ENCODE measurements around the gene ASB10.

The ASB10 gene

GRCh38 chr7:151178831-151179230, 8.2 kb downstream of the ASB10 start:
- H3K27ac ChIP-seq (ENCODE audit: insufficient read depth in 1 of 2, low read depth in 1 of 2, low read length in 2 of 2, poor library complexity in 1 of 2, severe bottlenecking in 2 of 2), result no peak overlapping the region
- H3K4me1 ChIP-seq (ENCODE audit: control extremely low read depth in 1 of 4, control insufficient read depth in 4 of 4, insufficient read depth in 4 of 4, low read length in 3 of 4), result peaks cover 0 to 3% (median 0%) of the 10 kb centered on the region in 4 experiments
- no peak for DNase-seq
- H3K36me3 ChIP-seq (ENCODE audit: control insufficient read depth in 4 of 4, insufficient read depth in 4 of 4, low read length in 3 of 4), result no peaks in the 10 kb centered on the region
- H3K27me3 ChIP-seq (replicated peaks in 2 of 5; ENCODE audit: control insufficient read depth in 4 of 5, insufficient read depth in 5 of 5, low read length in 4 of 5), result peaks cover 0 to 27% (median 11%) of the 10 kb centered on the region in 5 experiments
- 85% methylated on average over 2 of the region's 2 CpGs for WGBS (ENCODE audit: insufficient coverage)
- ChIA-PET POLR2A (interaction anchor here (0.5 kb wide), 1 partner anchor 11 kb away, joined by 4 read pairs; no protein-coding TSS in a partner anchor), CTCF (interaction anchor here (0.7 to 1.6 kb wide), 7 partner anchors 9 to 125 kb away, joined by 3 to 6 read pairs (median 3); no protein-coding TSS in a partner anchor)
- peaks cover 0 to 10% (median 8%) of the 10 kb centered on the region in 5 experiments for H3K9me3 ChIP-seq (ENCODE audit: control extremely low read depth in 1 of 5, control insufficient read depth in 4 of 5, insufficient read depth in 2 of 5, low read depth in 1 of 5, low read length in 4 of 5)
- H3K4me3 ChIP-seq (ENCODE audit: control insufficient read depth in 1 of 7, extremely low read depth in 1 of 7, insufficient read depth in 4 of 7, low read depth in 2 of 7, low read length in 6 of 7), result no peak overlapping the region

GRCh38 chr7:151178236-151178635, 8.8 kb downstream of the ASB10 start:
- 94% methylated on average over 9 of the region's 9 CpGs for WGBS (ENCODE audit: insufficient coverage)
- Histone ChIP-seq H3K27ac (ENCODE audit: insufficient read depth in 1 of 2, low read depth in 1 of 2, low read length in 2 of 2, poor library complexity in 1 of 2, severe bottlenecking in 2 of 2) (no peak overlapping the region), H3K4me3 (ENCODE audit: control insufficient read depth in 1 of 7, extremely low read depth in 1 of 7, insufficient read depth in 4 of 7, low read depth in 2 of 7, low read length in 6 of 7) (no peak overlapping the region), H3K9me3 (ENCODE audit: control extremely low read depth in 1 of 5, control insufficient read depth in 4 of 5, insufficient read depth in 2 of 5, low read depth in 1 of 5, low read length in 4 of 5) (peaks cover 0 to 15% (median 13%) of the 10 kb centered on the region in 5 experiments), H3K4me1 (ENCODE audit: control extremely low read depth in 1 of 4, control insufficient read depth in 4 of 4, insufficient read depth in 4 of 4, low read length in 3 of 4) (peaks cover 0 to 3% (median 0%) of the 10 kb centered on the region in 4 experiments), H3K36me3 (ENCODE audit: control insufficient read depth in 4 of 4, insufficient read depth in 4 of 4, low read length in 3 of 4) (no peaks in the 10 kb centered on the region), H3K27me3 (replicated peaks in 2 of 5; ENCODE audit: control insufficient read depth in 4 of 5, insufficient read depth in 5 of 5, low read length in 4 of 5) (peaks cover 0 to 33% (median 11%) of the 10 kb centered on the region in 5 experiments)
- no peak for DNase-seq
- CTCF ChIA-PET, result interaction anchor here (1.1 to 1.6 kb wide), 3 partner anchors 9 to 58 kb away, joined by 3 to 6 read pairs (median 4); no protein-coding TSS in a partner anchor
- POLR2A ChIA-PET, result no interaction called here

- WGBS (ENCODE audit: insufficient coverage), result 83% methylated on average over 1 of the region's 1 CpG
- no peak overlapping the region for H3K4me3 ChIP-seq (ENCODE audit: control insufficient read depth in 1 of 7, extremely low read depth in 1 of 7, insufficient read depth in 4 of 7, low read depth in 2 of 7, low read length in 6 of 7)
- ChIA-PET POLR2A (no interaction called here), CTCF (interaction anchor here (0.8 to 1.3 kb wide), 5 partner anchors 8 to 126 kb away, joined by 3 read pairs; no protein-coding TSS in a partner anchor)
- no peak overlapping the region for H3K27ac ChIP-seq (ENCODE audit: insufficient read depth in 1 of 2, low read depth in 1 of 2, low read length in 2 of 2, poor library complexity in 1 of 2, severe bottlenecking in 2 of 2)
- no peaks in the 10 kb centered on the region for H3K36me3 ChIP-seq (ENCODE audit: control insufficient read depth in 4 of 4, insufficient read depth in 4 of 4, low read length in 3 of 4)
- H3K4me1 ChIP-seq (ENCODE audit: control extremely low read depth in 1 of 4, control insufficient read depth in 4 of 4, insufficient read depth in 4 of 4, low read length in 3 of 4), result peaks cover 0 to 3% (median 0%) of the 10 kb centered on the region in 4 experiments
- no peak for DNase-seq
- H3K27me3 ChIP-seq (replicated peaks in 2 of 5; ENCODE audit: control insufficient read depth in 4 of 5, insufficient read depth in 5 of 5, low read length in 4 of 5), result peaks cover 0 to 38% (median 12%) of the 10 kb centered on the region in 5 experiments
- H3K9me3 ChIP-seq (ENCODE audit: control extremely low read depth in 1 of 5, control insufficient read depth in 4 of 5, insufficient read depth in 2 of 5, low read depth in 1 of 5, low read length in 4 of 5), result peaks cover 0 to 18% (median 14%) of the 10 kb centered on the region in 5 experiments
Observed at GRCh38 chr7:151177310-151177709, 9.7 kb downstream of the ASB10 start.

GRCh38 chr7:151176401-151176800, 10.6 kb downstream of the ASB10 start:
- Histone ChIP-seq H3K36me3 (ENCODE audit: control insufficient read depth in 4 of 4, insufficient read depth in 4 of 4, low read length in 3 of 4) (no peaks in the 10 kb centered on the region), H3K4me3 (ENCODE audit: control insufficient read depth in 1 of 7, extremely low read depth in 1 of 7, insufficient read depth in 4 of 7, low read depth in 2 of 7, low read length in 6 of 7) (no peak overlapping the region), H3K27ac (ENCODE audit: insufficient read depth in 1 of 2, low read depth in 1 of 2, low read length in 2 of 2, poor library complexity in 1 of 2, severe bottlenecking in 2 of 2) (no peak overlapping the region), H3K27me3 (replicated peaks in 2 of 5; ENCODE audit: control insufficient read depth in 4 of 5, insufficient read depth in 5 of 5, low read length in 4 of 5) (peaks cover 0 to 40% (median 15%) of the 10 kb centered on the region in 5 experiments), H3K9me3 (ENCODE audit: control extremely low read depth in 1 of 5, control insufficient read depth in 4 of 5, insufficient read depth in 2 of 5, low read depth in 1 of 5, low read length in 4 of 5) (peaks cover 0 to 18% (median 14%) of the 10 kb centered on the region in 5 experiments), H3K4me1 (ENCODE audit: control extremely low read depth in 1 of 4, control insufficient read depth in 4 of 4, insufficient read depth in 4 of 4, low read length in 3 of 4) (peaks cover 0 to 3% (median 0%) of the 10 kb centered on the region in 4 experiments)
- ChIA-PET POLR2A (no interaction called here), CTCF (interaction anchor here (1.0 to 1.3 kb wide), 6 partner anchors 8 to 67 kb away, joined by 3 to 4 read pairs (median 3); no protein-coding TSS in a partner anchor)
- no peak for DNase-seq
- WGBS (ENCODE audit: insufficient coverage), result 91% methylated on average over 9 of the region's 9 CpGs

GRCh38 chr7:151175793-151176311, 11.2 kb downstream of the ASB10 start:
- peaks cover 0 to 46% (median 15%) of the 10 kb centered on the region in 5 experiments for H3K27me3 ChIP-seq (replicated peaks in 2 of 5; ENCODE audit: control insufficient read depth in 4 of 5, insufficient read depth in 5 of 5, low read length in 4 of 5)
- 85% methylated on average over 21 of the region's 23 CpGs for WGBS (ENCODE audit: insufficient coverage)
- DNase-seq, result no peak
- POLR2A ChIA-PET, result no interaction called here
- H3K36me3 ChIP-seq (ENCODE audit: control insufficient read depth in 4 of 4, insufficient read depth in 4 of 4, low read length in 3 of 4), result no peaks in the 10 kb centered on the region
- H3K4me3 ChIP-seq (ENCODE audit: control insufficient read depth in 1 of 7, extremely low read depth in 1 of 7, insufficient read depth in 4 of 7, low read depth in 2 of 7, low read length in 6 of 7), result no peak overlapping the region
- peaks cover 0 to 3% (median 0%) of the 10 kb centered on the region in 4 experiments for H3K4me1 ChIP-seq (ENCODE audit: control extremely low read depth in 1 of 4, control insufficient read depth in 4 of 4, insufficient read depth in 4 of 4, low read length in 3 of 4)
- peaks cover 0 to 18% (median 14%) of the 10 kb centered on the region in 5 experiments for H3K9me3 ChIP-seq (ENCODE audit: control extremely low read depth in 1 of 5, control insufficient read depth in 4 of 5, insufficient read depth in 2 of 5, low read depth in 1 of 5, low read length in 4 of 5)
- H3K27ac ChIP-seq (ENCODE audit: insufficient read depth in 1 of 2, low read depth in 1 of 2, low read length in 2 of 2, poor library complexity in 1 of 2, severe bottlenecking in 2 of 2), result no peak overlapping the region
- CTCF ChIA-PET, result interaction anchor here (1.0 to 1.7 kb wide), 7 partner anchors 20 to 68 kb away, joined by 3 to 7 read pairs (median 4); no protein-coding TSS in a partner anchor

- Histone ChIP-seq H3K27me3 (replicated peaks in 2 of 5; ENCODE audit: control insufficient read depth in 4 of 5, insufficient read depth in 5 of 5, low read length in 4 of 5) (peaks cover 0 to 48% (median 15%) of the 10 kb centered on the region in 5 experiments), H3K27ac (ENCODE audit: insufficient read depth in 1 of 2, low read depth in 1 of 2, low read length in 2 of 2, poor library complexity in 1 of 2, severe bottlenecking in 2 of 2) (no peak overlapping the region), H3K9me3 (ENCODE audit: control extremely low read depth in 1 of 5, control insufficient read depth in 4 of 5, insufficient read depth in 2 of 5, low read depth in 1 of 5, low read length in 4 of 5) (peaks cover 0 to 18% (median 14%) of the 10 kb centered on the region in 5 experiments), H3K4me1 (ENCODE audit: control extremely low read depth in 1 of 4, control insufficient read depth in 4 of 4, insufficient read depth in 4 of 4, low read length in 3 of 4) (peaks cover 0 to 3% (median 0%) of the 10 kb centered on the region in 4 experiments), H3K36me3 (ENCODE audit: control insufficient read depth in 4 of 4, insufficient read depth in 4 of 4, low read length in 3 of 4) (no peaks in the 10 kb centered on the region), H3K4me3 (ENCODE audit: control insufficient read depth in 1 of 7, extremely low read depth in 1 of 7, insufficient read depth in 4 of 7, low read depth in 2 of 7, low read length in 6 of 7) (no peak overlapping the region)
- no peak for DNase-seq
- POLR2A ChIA-PET, result no interaction called here
- 82% methylated on average over 15 of the region's 16 CpGs for WGBS (ENCODE audit: insufficient coverage)
- CTCF ChIA-PET, result interaction anchor here (0.8 to 1.7 kb wide), 9 partner anchors 8 to 164 kb away, joined by 3 to 7 read pairs (median 4); no protein-coding TSS in a partner anchor
Observed at GRCh38 chr7:151175047-151175792, 11.8 kb downstream of the ASB10 start.
